Trophoblast cell (in vitro differentiated cells and primary cell): Measurements from ENCODE around the gene RACK1.

Experiments
- DNase-seq, 2 donors: peaks; one replicate each; pipeline ENCODE4 v3.0.0-alpha.2; 2016
- H2AFZ ChIP-seq: 2 replicates; pipeline ENCODE4 v1.6.1; 2013; ENCODE audit warnings: low read length, moderate library complexity, mild to moderate bottlenecking; ENCODE audit not compliant: insufficient read depth, poor library complexity
- H2AK5ac ChIP-seq: 2 replicates; pipeline ENCODE4 v1.6.1; 2013; ENCODE audit warnings: mild to moderate bottlenecking, low read length
- H2BK120ac ChIP-seq: 2 replicates; pipeline ENCODE4 v1.6.1; 2013; ENCODE audit warnings: low read length, mild to moderate bottlenecking, moderate library complexity; ENCODE audit not compliant: insufficient read depth, poor library complexity
- H2BK12ac ChIP-seq: 2 replicates; pipeline ENCODE4 v1.6.1; 2013; ENCODE audit warnings: mild to moderate bottlenecking, low read length, moderate library complexity
- H2BK5ac ChIP-seq: 2 replicates; pipeline ENCODE4 v1.6.1; 2013; ENCODE audit warnings: low read length, low read depth, moderate library complexity, mild to moderate bottlenecking; ENCODE audit not compliant: poor library complexity
- H3K14ac ChIP-seq: 2 replicates; pipeline ENCODE4 v1.6.1; 2013; ENCODE audit warnings: mild to moderate bottlenecking, low read length
- H3K18ac ChIP-seq: 2 replicates; pipeline ENCODE4 v1.6.1; 2013; ENCODE audit warnings: mild to moderate bottlenecking, low read length
- H3K23ac ChIP-seq: 2 replicates; pipeline ENCODE4 v1.6.1; 2013; ENCODE audit warnings: low read length
- H3K27ac ChIP-seq: 2 replicates; pipeline ENCODE4 v1.5.1; 2013; ENCODE audit warnings: low read depth, mild to moderate bottlenecking, inconsistent platforms, low read length, moderate library complexity
- H3K27me3 ChIP-seq: 2 replicates; pipeline ENCODE4 v1.6.1; 2013; ENCODE audit warnings: inconsistent platforms, mild to moderate bottlenecking, low read length, moderate library complexity; ENCODE audit not compliant: insufficient read depth
- H3K36me3 ChIP-seq, 2 experiments: 1 replicate in 1 of 2; 2 replicates in 1 of 2; pipeline ENCODE4 v1.6.1; 2013; ENCODE audit warnings: low read length in 2 of 2, mild to moderate bottlenecking in 2 of 2, moderate library complexity in 1 of 2; ENCODE audit not compliant: insufficient read depth in 2 of 2, control insufficient read depth in 1 of 2
- H3K4ac ChIP-seq: 2 replicates; pipeline ENCODE4 v1.6.1; 2013; ENCODE audit warnings: low read depth, mild to moderate bottlenecking, low read length, moderate library complexity
- H3K4me1 ChIP-seq, 2 experiments: 1 replicate in 1 of 2; 2 replicates in 1 of 2; pipeline ENCODE4 v1.6.1; 2013; ENCODE audit warnings: low read length in 2 of 2, mild to moderate bottlenecking in 2 of 2, moderate library complexity in 1 of 2; ENCODE audit not compliant: insufficient read depth in 2 of 2, control insufficient read depth in 1 of 2
- H3K4me2 ChIP-seq: 2 replicates; pipeline ENCODE4 v1.6.1; 2013; ENCODE audit warnings: inconsistent platforms, mild to moderate bottlenecking, low read length, moderate library complexity
- H3K4me3 ChIP-seq: 2 replicates; pipeline ENCODE4 v1.5.1; 2013; ENCODE audit warnings: mild to moderate bottlenecking, low read depth, low read length, inconsistent platforms
- H3K79me1 ChIP-seq: one replicate; pipeline ENCODE4 v1.6.1; 2013; ENCODE audit warnings: low read length
- H3K79me2 ChIP-seq: 2 replicates; pipeline ENCODE4 v1.6.1; 2013; ENCODE audit warnings: low read length, mild to moderate bottlenecking; ENCODE audit not compliant: control insufficient read depth, insufficient read depth, poor library complexity
- H3K9ac ChIP-seq: 2 replicates; pipeline ENCODE4 v1.6.1; 2013; ENCODE audit warnings: mild to moderate bottlenecking, low read length
- H3K9me3 ChIP-seq: 2 replicates; pipeline ENCODE4 v1.6.1; 2013; ENCODE audit warnings: low read depth, mild to moderate bottlenecking, control low read depth, inconsistent platforms, low read length; ENCODE audit not compliant: insufficient read depth
- H4K12ac ChIP-seq: 2 replicates; pipeline ENCODE4 v1.6.1; 2013; ENCODE audit warnings: low read depth, mild to moderate bottlenecking, low read length, moderate library complexity
- H4K8ac ChIP-seq: 2 replicates; pipeline ENCODE4 v1.6.1; 2013; ENCODE audit warnings: low read depth, mild to moderate bottlenecking, low read length, moderate library complexity
- H4K91ac ChIP-seq: one replicate; pipeline ENCODE4 v1.6.1; 2013; ENCODE audit warnings: low read depth, mild to moderate bottlenecking, low read length, moderate library complexity
- WGBS: extraction: QIAGEN DNeasy Blood & Tissue Kit; methylation state at CpG from one replicate; pipeline ENCODE4 v1.1.7; 2013; ENCODE audit warnings: missing lambda C conversion rate; ENCODE audit not compliant: insufficient read length, insufficient coverage; ENCODE audit errors: extremely low coverage; 5-methylcytosine and 5-hydroxymethylcytosine counted together

Gene RACK1

GRCh38 chr5:181200816-181201215, 42.9 kb downstream of the RACK1 start:
- Histone ChIP-seq H4K8ac (no peak overlapping the region), H2BK5ac (no peak overlapping the region), H3K4me3 (no peak overlapping the region), H3K36me3 (no peaks in the 10 kb centered on the region), H3K14ac (no peak overlapping the region), H3K4ac (no peak overlapping the region), H2BK12ac (no peak overlapping the region), H3K4me1 (peaks cover 14 to 27% of the 10 kb centered on the region in 2 experiments), H4K91ac (no peak overlapping the region), H3K27ac (no peak overlapping the region), H2BK120ac (no peak overlapping the region), H3K9ac (no peak overlapping the region), H2AFZ (no peak overlapping the region), H3K27me3 (peaks cover 27% of the 10 kb centered on the region), H2AK5ac (no peak overlapping the region), H3K79me1 (no peaks in the 10 kb centered on the region), H3K23ac (no peak overlapping the region), H3K18ac (no peak overlapping the region), H3K79me2 (no peaks in the 10 kb centered on the region), H3K4me2 (no peak overlapping the region), H3K9me3 (peaks cover 3% of the 10 kb centered on the region), H4K12ac (no peak overlapping the region)
- WGBS = no CpG with 5 or more reads among the region's 4 CpGs
- no peak for DNase-seq

GRCh38 chr5:181199881-181200638, 43.6 kb downstream of the RACK1 start:
- no peak overlapping the region for H4K91ac ChIP-seq
- peaks cover 10 to 24% of the 10 kb centered on the region in 2 experiments for H3K4me1 ChIP-seq
- H2BK5ac ChIP-seq = no peak overlapping the region
- H3K27ac ChIP-seq = no peak overlapping the region
- no peak overlapping the region for H2BK12ac ChIP-seq
- H2AFZ ChIP-seq = no peak overlapping the region
- H3K4me3 ChIP-seq = no peak overlapping the region
- H3K9ac ChIP-seq = no peak overlapping the region
- no peak overlapping the region for H2AK5ac ChIP-seq
- H4K8ac ChIP-seq = no peak overlapping the region
- no CpG with 5 or more reads among the region's 12 CpGs for whole genome bisulfite sequencing
- no peak overlapping the region for H2BK120ac ChIP-seq
- peaks cover 3% of the 10 kb centered on the region for H3K9me3 ChIP-seq
- H4K12ac ChIP-seq = no peak overlapping the region
- H3K4ac ChIP-seq = no peak overlapping the region
- H3K27me3 ChIP-seq = peaks cover 20% of the 10 kb centered on the region
- H3K79me1 ChIP-seq = no peaks in the 10 kb centered on the region
- H3K23ac ChIP-seq = peak overlapping the region; percentile 27
- H3K14ac ChIP-seq = no peak overlapping the region
- no peak overlapping the region for H3K18ac ChIP-seq
- H3K79me2 ChIP-seq = no peaks in the 10 kb centered on the region
- H3K36me3 ChIP-seq = no peaks in the 10 kb centered on the region
- no peak overlapping the region for H3K4me2 ChIP-seq
- no peak for DNase-seq

GRCh38 chr5:181198905-181199519, 44.7 kb downstream of the RACK1 start:
- Histone ChIP-seq H2AK5ac (no peak overlapping the region), H3K27ac (no peak overlapping the region), H3K9me3 (peaks cover under 1% of the 10 kb centered on the region), H3K79me2 (no peaks in the 10 kb centered on the region), H3K14ac (no peak overlapping the region), H3K36me3 (no peaks in the 10 kb centered on the region), H2BK12ac (no peak overlapping the region), H3K27me3 (peaks cover 10% of the 10 kb centered on the region), H3K9ac (no peak overlapping the region), H3K4me1 (peaks cover 3 to 14% of the 10 kb centered on the region in 2 experiments), H3K4ac (no peak overlapping the region), H4K12ac (no peak overlapping the region), H2BK5ac (no peak overlapping the region), H4K91ac (no peak overlapping the region), H4K8ac (no peak overlapping the region), H3K18ac (no peak overlapping the region), H3K4me3 (no peak overlapping the region), H3K4me2 (no peak overlapping the region), H3K23ac (no peak overlapping the region), H2AFZ (no peak overlapping the region), H2BK120ac (no peak overlapping the region), H3K79me1 (no peaks in the 10 kb centered on the region)
- DNase-seq = no peak
- WGBS = no CpG with 5 or more reads among the region's 9 CpGs

GRCh38 chr5:181198106-181198685, 45.5 kb downstream of the RACK1 start:
- Histone ChIP-seq H3K4me1 (peaks cover 0 to 11% of the 10 kb centered on the region in 2 experiments), H3K27me3 (peaks cover 3% of the 10 kb centered on the region), H3K18ac (no peak overlapping the region), H2AK5ac (no peak overlapping the region), H3K36me3 (no peaks in the 10 kb centered on the region), H3K4me2 (no peak overlapping the region), H3K9me3 (no peaks in the 10 kb centered on the region), H3K79me2 (no peaks in the 10 kb centered on the region), H4K8ac (no peak overlapping the region), H4K91ac (no peak overlapping the region), H3K9ac (no peak overlapping the region), H2BK120ac (no peak overlapping the region), H2AFZ (no peak overlapping the region), H3K14ac (no peak overlapping the region), H3K27ac (no peak overlapping the region), H3K4me3 (no peak overlapping the region), H2BK5ac (no peak overlapping the region), H4K12ac (no peak overlapping the region), H3K79me1 (no peaks in the 10 kb centered on the region), H3K23ac (no peak overlapping the region), H3K4ac (no peak overlapping the region), H2BK12ac (no peak overlapping the region)
- no peak for DNase-seq
- no CpG with 5 or more reads among the region's 12 CpGs for WGBS
